Neutrophil (primary cell): ENCODE data around the gene SNX9.

ENCODE experiments used
- H3K27ac ChIP-seq: fragments of 200-600 bp; sonication (generic); 2 replicates; pipeline ENCODE4 v1.5.1; 2016; ENCODE audit warnings: mild to moderate bottlenecking, moderate library complexity
- H3K27me3 ChIP-seq: fragments of 200-600 bp; sonication (generic); 2 replicates; pipeline ENCODE4 v1.6.0; 2016; ENCODE audit warnings: mild to moderate bottlenecking
- H3K36me3 ChIP-seq: fragments of 200-600 bp; sonication (generic); 2 replicates; pipeline ENCODE4 v1.5.1; 2017
- H3K4me1 ChIP-seq, 2 experiments: fragments of 200-600 bp in 1 of 2; sonication (generic) in 1 of 2; 1 replicate in 1 of 2; 2 replicates in 1 of 2; pipeline versions ENCODE4 v1.5.1 to v1.6.1; 2013 to 2016; ENCODE audit warnings: low read depth in 1 of 2, low read length in 1 of 2, mild to moderate bottlenecking in 1 of 2, moderate library complexity in 1 of 2; ENCODE audit not compliant: control insufficient read depth in 1 of 2, insufficient read depth in 1 of 2
- H3K4me3 ChIP-seq, 2 experiments: fragments of 200-600 bp in 1 of 2; sonication (generic) in 1 of 2; 1 replicate in 1 of 2; 2 replicates in 1 of 2; pipeline ENCODE4 v1.5.1; 2013 to 2016; ENCODE audit warnings: low read depth in 1 of 2, low read length in 1 of 2, mild to moderate bottlenecking in 1 of 2, moderate library complexity in 1 of 2
- H3K9me3 ChIP-seq: fragments of 200-600 bp; sonication (generic); 2 replicates; pipeline ENCODE4 v1.5.1; 2016
- TF ChIP-seq, protein P1 (sequence below): fragments of 200-600 bp; sonication (generic); IDR thresholded peaks from 2 replicates; pipeline ENCODE4 v1.5.1; 2016; ENCODE audit warnings: antibody characterized with exemption

Gene SNX9

DNA sequence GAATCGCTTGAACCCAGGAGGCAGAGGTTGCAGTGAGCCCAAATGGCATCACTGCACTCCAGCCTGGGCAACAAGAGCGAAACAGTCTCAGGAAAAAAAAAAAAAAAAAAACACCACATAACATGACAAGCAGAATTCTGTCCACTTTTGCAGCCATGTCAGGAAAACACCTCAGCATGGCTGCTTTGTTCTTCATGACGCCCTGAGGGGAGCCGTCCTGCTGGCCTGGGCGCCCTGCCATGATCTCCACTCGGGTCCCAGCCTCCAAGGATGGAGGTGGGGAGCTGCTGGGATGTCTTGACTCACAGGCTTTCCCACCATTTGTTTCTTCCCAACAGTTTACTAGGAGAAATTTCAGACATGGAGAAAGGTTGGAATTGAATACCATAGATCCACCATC, 42.2 kb downstream of the SNX9 start:
- Histone ChIP-seq H3K27me3 (no peaks in the 10 kb centered on the region), H3K4me1 (no peaks in the 10 kb centered on the region), H3K36me3 (no peaks in the 10 kb centered on the region), H3K27ac (no peak overlapping the region), H3K4me3 (no peak overlapping the region), H3K9me3 (no peaks in the 10 kb centered on the region)
- TF ChIP-seq, protein P1, sequence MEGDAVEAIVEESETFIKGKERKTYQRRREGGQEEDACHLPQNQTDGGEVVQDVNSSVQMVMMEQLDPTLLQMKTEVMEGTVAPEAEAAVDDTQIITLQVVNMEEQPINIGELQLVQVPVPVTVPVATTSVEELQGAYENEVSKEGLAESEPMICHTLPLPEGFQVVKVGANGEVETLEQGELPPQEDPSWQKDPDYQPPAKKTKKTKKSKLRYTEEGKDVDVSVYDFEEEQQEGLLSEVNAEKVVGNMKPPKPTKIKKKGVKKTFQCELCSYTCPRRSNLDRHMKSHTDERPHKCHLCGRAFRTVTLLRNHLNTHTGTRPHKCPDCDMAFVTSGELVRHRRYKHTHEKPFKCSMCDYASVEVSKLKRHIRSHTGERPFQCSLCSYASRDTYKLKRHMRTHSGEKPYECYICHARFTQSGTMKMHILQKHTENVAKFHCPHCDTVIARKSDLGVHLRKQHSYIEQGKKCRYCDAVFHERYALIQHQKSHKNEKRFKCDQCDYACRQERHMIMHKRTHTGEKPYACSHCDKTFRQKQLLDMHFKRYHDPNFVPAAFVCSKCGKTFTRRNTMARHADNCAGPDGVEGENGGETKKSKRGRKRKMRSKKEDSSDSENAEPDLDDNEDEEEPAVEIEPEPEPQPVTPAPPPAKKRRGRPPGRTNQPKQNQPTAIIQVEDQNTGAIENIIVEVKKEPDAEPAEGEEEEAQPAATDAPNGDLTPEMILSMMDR, result no peak

DNA sequence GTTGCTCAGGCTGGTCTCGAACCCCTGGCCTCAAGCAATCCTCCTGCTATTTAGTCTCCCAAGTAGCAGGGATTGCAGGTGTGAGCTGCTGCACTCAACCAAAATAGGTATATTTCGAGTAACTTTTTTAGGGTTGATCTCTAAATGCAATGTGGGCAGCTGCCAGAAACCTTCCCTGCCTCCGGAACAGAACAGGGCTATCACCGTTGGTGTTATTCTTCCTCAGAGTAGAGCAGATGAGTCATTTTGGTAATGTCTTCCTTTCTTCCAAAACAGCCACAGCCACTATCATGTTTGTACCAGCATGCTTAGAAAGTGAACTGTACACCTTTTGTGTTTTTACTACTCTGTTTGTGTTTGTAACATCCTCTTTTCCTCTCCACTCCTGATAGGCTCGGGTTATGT, 44.1 kb downstream of the SNX9 start:
- Histone ChIP-seq H3K4me1 (no peaks in the 10 kb centered on the region), H3K27me3 (no peaks in the 10 kb centered on the region), H3K36me3 (no peaks in the 10 kb centered on the region), H3K9me3 (no peaks in the 10 kb centered on the region), H3K27ac (no peak overlapping the region), H3K4me3 (no peak overlapping the region)
- TF ChIP-seq, protein P1, result no peak

DNA sequence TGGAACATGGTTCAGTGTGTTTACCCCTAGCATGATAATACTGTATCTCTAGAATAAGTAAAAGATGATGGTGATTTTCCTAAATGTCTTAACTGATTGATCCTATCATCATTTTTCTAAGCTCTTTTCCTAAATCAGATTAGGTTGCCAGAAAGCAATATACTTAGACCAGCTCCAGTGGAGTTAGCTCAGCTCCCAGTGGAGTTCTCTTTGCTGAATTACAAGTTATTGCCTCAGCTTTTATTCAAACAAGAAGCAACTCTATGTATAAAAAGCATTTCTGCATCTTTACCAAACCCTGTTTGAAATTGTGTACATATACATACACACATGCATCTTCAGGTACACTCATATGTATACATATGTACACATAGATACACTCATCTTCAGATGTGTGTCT, 44.9 kb downstream of the SNX9 start:
- H3K4me3 ChIP-seq, result no peak overlapping the region
- no peaks in the 10 kb centered on the region for H3K27me3 ChIP-seq
- no peaks in the 10 kb centered on the region for H3K9me3 ChIP-seq
- TF ChIP-seq, protein P1, result no peak
- no peak overlapping the region for H3K27ac ChIP-seq
- H3K4me1 ChIP-seq, result no peaks in the 10 kb centered on the region
- H3K36me3 ChIP-seq, result no peaks in the 10 kb centered on the region

DNA sequence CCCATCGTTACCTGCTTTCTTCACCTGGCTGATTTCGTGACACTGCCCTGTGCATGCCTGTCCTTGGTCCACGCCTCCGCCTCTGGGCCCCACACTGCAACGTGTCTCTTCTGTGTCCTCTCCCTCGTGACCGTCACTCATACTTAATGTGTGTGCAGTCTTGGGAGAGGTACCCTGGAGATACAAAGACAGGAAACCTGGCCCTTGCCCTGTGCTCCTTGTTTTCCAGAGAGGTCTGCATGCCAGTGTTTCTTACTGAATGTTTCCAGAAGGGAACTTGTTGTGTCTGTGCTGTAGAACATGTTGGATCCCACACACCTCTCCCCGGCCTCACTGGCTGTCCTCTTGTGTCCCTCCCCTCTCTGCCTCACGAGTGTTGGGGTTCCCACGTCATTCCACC, 45.8 kb downstream of the SNX9 start:
- Histone ChIP-seq H3K27ac (no peak overlapping the region), H3K27me3 (no peaks in the 10 kb centered on the region), H3K4me1 (no peaks in the 10 kb centered on the region), H3K9me3 (no peaks in the 10 kb centered on the region), H3K36me3 (no peaks in the 10 kb centered on the region), H3K4me3 (no peak overlapping the region)
- TF ChIP-seq, protein P1, result no peak

DNA sequence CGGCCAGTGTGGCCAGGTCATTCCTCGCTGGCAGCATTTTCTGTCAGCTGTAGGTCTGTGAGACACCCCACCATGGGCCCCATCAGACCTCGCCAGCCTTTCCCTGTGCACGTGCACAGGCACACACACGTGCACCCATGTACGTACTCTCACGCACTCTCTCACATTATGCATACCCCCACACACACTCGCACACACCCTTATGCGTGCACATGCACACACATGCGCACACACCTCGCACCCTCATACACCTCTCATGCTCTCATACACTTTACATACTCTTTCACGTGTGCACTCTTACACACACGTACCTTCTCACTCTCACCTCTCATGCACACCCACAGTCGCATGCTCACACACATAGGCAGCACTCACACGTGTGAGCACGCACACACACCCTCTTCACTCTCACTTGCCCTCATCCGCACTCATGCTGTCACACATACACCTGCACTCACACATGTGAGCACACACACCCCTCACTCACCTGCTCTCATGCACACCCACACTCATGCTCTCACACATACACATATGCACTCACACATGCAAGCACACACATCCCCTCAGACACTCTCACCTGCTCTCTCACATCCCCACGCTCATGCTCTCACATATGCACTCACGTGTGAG, 46.7 kb downstream of the SNX9 start:
- no peaks in the 10 kb centered on the region for H3K27me3 ChIP-seq
- H3K4me3 ChIP-seq, result no peak overlapping the region
- TF ChIP-seq, protein P1, result no peak
- H3K4me1 ChIP-seq, result no peaks in the 10 kb centered on the region
- no peaks in the 10 kb centered on the region for H3K9me3 ChIP-seq
- H3K27ac ChIP-seq, result no peak overlapping the region
- no peaks in the 10 kb centered on the region for H3K36me3 ChIP-seq
